Ovary (tissue), 3 donors: ENCODE measurements around the gene SLC36A3.

Source experiments
- CTCF ChIP-seq, 3 donors: fragments of 450-650 bp in 2 of 3; fragments of 200-600 bp in 1 of 3; IDR thresholded peaks; one replicate each; pipeline versions ENCODE4 v1.5.1 to v1.8.0; 2016 to 2022; ENCODE audit warnings: antibody characterized with exemption in 3 of 3, mild to moderate bottlenecking in 1 of 3
- POLR2A ChIP-seq: fragments of 450-650 bp; IDR thresholded peaks from one replicate; pipeline ENCODE4 v1.6.1; 2017; ENCODE audit warnings: antibody characterized with exemption, mild to moderate bottlenecking, moderate library complexity
- donor health status: DM: no; HTN: no; CAD: no.

DNA sequence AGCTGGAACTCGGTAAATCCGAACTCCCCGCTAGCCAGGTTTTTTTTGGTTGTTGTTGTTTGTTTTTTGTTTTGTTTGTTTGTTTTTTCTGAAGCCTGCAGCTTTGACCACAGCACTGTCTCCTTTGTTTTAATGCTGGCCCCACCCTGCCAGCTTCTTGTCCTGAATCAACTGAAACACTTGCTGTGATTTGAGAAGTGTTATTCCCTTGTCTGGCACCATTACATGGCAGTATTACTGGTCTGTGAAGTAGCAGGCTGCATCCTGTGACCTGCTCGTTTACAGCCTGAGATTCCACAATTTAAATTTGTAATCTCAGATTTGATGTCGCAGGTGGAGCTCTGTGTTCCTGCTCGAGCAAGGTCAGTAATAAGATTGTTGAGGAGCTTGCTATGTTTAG lies 45.2 kb upstream of the SLC36A3 start:
- no peak for TF ChIP-seq CTCF (IDR thresholded peaks at IDR 0.05)
- TF ChIP-seq POLR2A, result no peak
